Activated naive CD4-positive, alpha-beta T cell treated with anti-CD3 and anti-CD28 coated beads, Interleukin-2, amount 50 U/mL, for 72 hours (primary cell): ENCODE data around the gene ARHGEF10L. TPM values are rescaled to one million over a fixed set of nuclear protein-coding genes. Genes with fewer than 3 reads are reported as not detected.

ENCODE experiments used
- total RNA-seq, 2 donors: library from RNA; stranded (reverse); gene quantifications; one replicate each; pipeline ENCODE4 v1.2.3, GENCODE V29; 2022

ARHGEF10L gene
- total RNA-seq, 2 donors from 2014 or later, result not detected

Other genes starting within 250 kb of the ARHGEF10L start
- 1 to 10 TPM; 1.3 to 2.4 TPM for gene PADI4, start 231.5 kb upstream of the ARHGEF10L start, total RNA-seq
- not detected for gene PADI6, start 167.5 kb upstream of the ARHGEF10L start, total RNA-seq
- gene RCC2, start 100.0 kb upstream of the ARHGEF10L start, total RNA-seq, result 100 to 1,000 TPM; 113 to 132 TPM
- gene ACTL8, start 215.6 kb downstream of the ARHGEF10L start, total RNA-seq, result under 1 TPM in 1 of 2 donors, not detected in 1; 0.14 TPM